Measurements from ENCODE around the gene KCNH6.

The KCNH6 gene

DNA sequence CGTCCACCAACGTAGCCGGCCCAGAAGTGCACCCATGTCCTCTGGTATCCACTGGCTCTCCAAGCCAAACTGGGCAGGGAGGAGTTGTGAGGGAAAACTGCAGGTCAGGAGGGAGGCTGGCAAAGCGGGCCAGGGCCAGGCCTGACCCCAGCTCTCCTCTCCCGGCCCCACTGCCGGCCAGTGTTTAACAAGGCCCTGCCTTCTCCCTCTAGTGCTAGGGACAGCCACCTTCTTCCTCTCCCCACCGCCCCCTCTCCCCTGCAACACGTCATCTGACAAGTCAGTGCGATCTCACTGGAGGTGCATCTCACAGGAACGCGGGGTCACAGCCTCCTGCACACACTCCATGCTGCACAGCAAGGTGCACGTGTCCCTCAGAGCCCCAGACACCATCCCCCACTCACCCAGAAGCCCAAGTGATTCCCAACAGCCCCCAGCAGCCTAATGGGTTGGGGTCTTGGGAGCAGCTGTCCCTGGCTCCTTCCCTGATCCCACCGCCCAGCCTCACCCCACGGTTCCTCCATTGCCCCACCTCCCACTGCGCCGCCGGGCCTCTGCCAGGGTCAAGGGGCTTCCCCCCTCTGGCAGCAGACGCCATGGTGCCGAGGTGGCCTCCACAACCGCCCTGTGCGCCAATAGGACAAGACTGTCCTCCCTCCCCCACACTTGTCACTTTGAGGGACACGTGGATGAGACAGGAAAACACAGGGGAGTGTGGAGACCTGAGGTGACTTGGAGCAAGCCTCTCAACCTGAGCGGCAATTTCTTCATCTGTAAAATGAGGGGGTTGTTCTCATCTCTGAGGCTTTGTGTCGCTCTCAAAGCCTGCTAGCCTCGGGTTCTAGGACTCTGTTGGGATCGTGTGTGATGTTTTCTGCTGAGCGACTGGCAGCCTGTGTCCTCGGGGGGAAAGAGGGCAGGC is 47.4 kb upstream of the KCNH6 start:
- Histone ChIP-seq H3K4me1 (ENCODE audit: insufficient read depth, low read length) (peaks cover 21% of the 10 kb centered on the region), H3K79me2 (ENCODE audit: insufficient read depth, low read length) (no peaks in the 10 kb centered on the region), H3K36me3 (ENCODE audit: insufficient read depth, low read length) (no peaks in the 10 kb centered on the region), H3K27ac (ENCODE audit: low read length) (no peak overlapping the region), H2AFZ (ENCODE audit: low read depth, low read length) (no peak overlapping the region), H3K9ac (ENCODE audit: low read depth, low read length) (no peak overlapping the region), H3K4me3 (ENCODE audit: low read depth in 1 of 2, low read length in 2 of 2) (peak overlapping the region in 1 of 2 experiments; percentile 58; a peak in 1 of 4 replicates), H3K4me2 (ENCODE audit: insufficient read depth, low read length) (peak overlapping the region; percentile 89), H3K9me3 (ENCODE audit: insufficient read depth, low read length, severe bottlenecking) (no peaks in the 10 kb centered on the region), H4K20me1 (ENCODE audit: insufficient read depth, low read length) (peaks cover 25% of the 10 kb centered on the region), H3K27me3 (ENCODE audit: insufficient read depth, low read length, poor library complexity) (peaks cover 44% of the 10 kb centered on the region)
- ATAC-seq (ENCODE audit: insufficient read depth, low read depth) = no peak; the same call in 2 of the 3 replicates
- no peak for DNase-seq
- TF ChIP-seq, protein P1, sequence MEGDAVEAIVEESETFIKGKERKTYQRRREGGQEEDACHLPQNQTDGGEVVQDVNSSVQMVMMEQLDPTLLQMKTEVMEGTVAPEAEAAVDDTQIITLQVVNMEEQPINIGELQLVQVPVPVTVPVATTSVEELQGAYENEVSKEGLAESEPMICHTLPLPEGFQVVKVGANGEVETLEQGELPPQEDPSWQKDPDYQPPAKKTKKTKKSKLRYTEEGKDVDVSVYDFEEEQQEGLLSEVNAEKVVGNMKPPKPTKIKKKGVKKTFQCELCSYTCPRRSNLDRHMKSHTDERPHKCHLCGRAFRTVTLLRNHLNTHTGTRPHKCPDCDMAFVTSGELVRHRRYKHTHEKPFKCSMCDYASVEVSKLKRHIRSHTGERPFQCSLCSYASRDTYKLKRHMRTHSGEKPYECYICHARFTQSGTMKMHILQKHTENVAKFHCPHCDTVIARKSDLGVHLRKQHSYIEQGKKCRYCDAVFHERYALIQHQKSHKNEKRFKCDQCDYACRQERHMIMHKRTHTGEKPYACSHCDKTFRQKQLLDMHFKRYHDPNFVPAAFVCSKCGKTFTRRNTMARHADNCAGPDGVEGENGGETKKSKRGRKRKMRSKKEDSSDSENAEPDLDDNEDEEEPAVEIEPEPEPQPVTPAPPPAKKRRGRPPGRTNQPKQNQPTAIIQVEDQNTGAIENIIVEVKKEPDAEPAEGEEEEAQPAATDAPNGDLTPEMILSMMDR (IDR thresholded peaks at IDR 0.05; ENCODE audit: borderline replicate concordance, extremely low read depth, low read length, poor library complexity, severe bottlenecking) = no peak
- no peak for TF ChIP-seq EZH2 (IDR thresholded peaks at IDR 0.05; ENCODE audit: borderline replicate concordance, low read depth, low read length, severe bottlenecking)

DNA sequence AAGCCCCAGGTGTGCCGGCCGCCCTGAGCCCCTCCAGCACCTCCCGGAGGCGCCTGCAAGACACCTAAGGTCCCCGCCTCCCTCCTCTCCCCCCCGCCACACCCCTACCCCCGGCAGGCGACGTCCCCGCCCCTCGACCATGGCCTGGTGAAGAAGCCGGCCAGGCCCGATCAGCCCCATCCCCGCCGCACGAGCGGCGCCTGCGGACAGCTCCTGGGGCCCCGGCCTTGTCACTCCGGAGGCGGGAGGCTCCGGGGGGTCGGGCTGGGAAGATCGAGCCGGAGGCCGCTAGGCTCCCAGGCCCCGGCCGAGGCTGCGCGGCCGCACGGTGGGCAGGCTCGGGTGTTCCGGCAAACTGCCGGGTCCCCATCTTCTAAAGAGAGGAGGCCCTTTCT is 46.7 kb upstream of the KCNH6 start:
- DNase-seq (no peak), ATAC-seq (ENCODE audit: insufficient read depth, low read depth) (peak; percentile 15)
- H3K79me2 ChIP-seq (ENCODE audit: insufficient read depth, low read length) = no peaks in the 10 kb centered on the region

DNA sequence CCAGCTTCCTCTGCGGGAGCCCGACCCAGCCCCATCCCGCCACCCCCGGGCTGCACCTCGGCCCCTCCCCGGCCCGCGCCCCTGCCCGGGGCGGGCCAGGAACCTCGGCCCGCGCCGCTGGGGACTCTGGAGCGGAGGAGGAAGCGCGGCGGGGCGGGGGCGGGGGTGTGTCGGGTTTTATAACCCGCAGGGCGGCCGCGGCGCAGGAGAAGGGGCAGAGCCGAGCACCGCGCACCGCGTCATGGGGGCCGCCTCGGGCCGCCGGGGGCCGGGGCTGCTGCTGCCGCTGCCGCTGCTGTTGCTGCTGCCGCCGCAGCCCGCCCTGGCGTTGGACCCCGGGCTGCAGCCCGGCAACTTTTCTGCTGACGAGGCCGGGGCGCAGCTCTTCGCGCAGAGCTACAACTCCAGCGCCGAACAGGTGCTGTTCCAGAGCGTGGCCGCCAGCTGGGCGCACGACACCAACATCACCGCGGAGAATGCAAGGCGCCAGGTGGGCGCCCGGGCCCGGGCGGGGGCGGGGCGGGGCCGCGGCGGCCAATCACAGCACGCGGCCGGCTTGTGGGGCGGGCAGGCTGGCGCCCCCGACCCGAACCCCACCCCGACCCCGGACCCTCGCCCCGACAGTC is 46.2 kb upstream of the KCNH6 start, which contains the start of gene ACE:
Gene ACE (plus strand): TSS at position 208 of the 626 bp plus-strand sequence. CDS start 34 bp downstream, at position 242.
- TF ChIP-seq, protein P1 (IDR thresholded peaks at IDR 0.05; ENCODE audit: borderline replicate concordance, extremely low read depth, low read length, poor library complexity, severe bottlenecking) = peak; percentile 30
- TF ChIP-seq EZH2 (IDR thresholded peaks at IDR 0.05; ENCODE audit: borderline replicate concordance, low read depth, low read length, severe bottlenecking) = peak; percentile 95
- peak within 1 kb of the TSS; percentile 89 for H3K4me2 ChIP-seq (ENCODE audit: insufficient read depth, low read length)
- no peaks in the 10 kb centered on the region for H3K36me3 ChIP-seq (ENCODE audit: insufficient read depth, low read length)
- peaks cover 44% of the 10 kb centered on the region for H3K27me3 ChIP-seq (ENCODE audit: insufficient read depth, low read length, poor library complexity)
- no peak within 1 kb of the TSS for H3K27ac ChIP-seq (ENCODE audit: low read length)
- peak within 1 kb of the TSS; percentile 41; the same call in 1 of the 2 replicates for H2AFZ ChIP-seq (ENCODE audit: low read depth, low read length)
- H3K9ac ChIP-seq (ENCODE audit: low read depth, low read length) = peak within 1 kb of the TSS; percentile 38; the same call in 1 of the 2 replicates
- DNase-seq (peak; percentile 69), ATAC-seq (ENCODE audit: insufficient read depth, low read depth) (peak; percentile 78)
- peaks cover 21% of the 10 kb centered on the region for H3K4me1 ChIP-seq (ENCODE audit: insufficient read depth, low read length)
- peaks cover 25% of the 10 kb centered on the region for H4K20me1 ChIP-seq (ENCODE audit: insufficient read depth, low read length)
- H3K79me2 ChIP-seq (ENCODE audit: insufficient read depth, low read length) = no peaks in the 10 kb centered on the region
- H3K9me3 ChIP-seq (ENCODE audit: insufficient read depth, low read length, severe bottlenecking) = no peaks in the 10 kb centered on the region
- H3K4me3 ChIP-seq (ENCODE audit: low read depth in 1 of 2, low read length in 2 of 2) = peak within 1 kb of the TSS; percentile 8 to 58; a peak in 3 of 4 replicates

More for the DNA sequence above, 46.7 kb upstream of the KCNH6 start:
- Histone ChIP-seq H3K9me3 (ENCODE audit: insufficient read depth, low read length, severe bottlenecking) (no peaks in the 10 kb centered on the region), H3K4me2 (ENCODE audit: insufficient read depth, low read length) (peak overlapping the region; percentile 89), H2AFZ (ENCODE audit: low read depth, low read length) (no peak overlapping the region), H3K36me3 (ENCODE audit: insufficient read depth, low read length) (no peaks in the 10 kb centered on the region), H3K4me1 (ENCODE audit: insufficient read depth, low read length) (peaks cover 21% of the 10 kb centered on the region), H3K9ac (ENCODE audit: low read depth, low read length) (peak overlapping the region; percentile 38; the same call in 1 of the 2 replicates), H4K20me1 (ENCODE audit: insufficient read depth, low read length) (peaks cover 25% of the 10 kb centered on the region), H3K4me3 (ENCODE audit: low read depth in 1 of 2, low read length in 2 of 2) (peak overlapping the region; percentile 8 to 58; a peak in 3 of 4 replicates), H3K27ac (ENCODE audit: low read length) (no peak overlapping the region), H3K27me3 (ENCODE audit: insufficient read depth, low read length, poor library complexity) (peaks cover 44% of the 10 kb centered on the region)
- TF ChIP-seq, protein P1 (IDR thresholded peaks at IDR 0.05; ENCODE audit: borderline replicate concordance, extremely low read depth, low read length, poor library complexity, severe bottlenecking) = no peak
- TF ChIP-seq EZH2 (IDR thresholded peaks at IDR 0.05; ENCODE audit: borderline replicate concordance, low read depth, low read length, severe bottlenecking) = no peak

Measured in DND-41 (cell line).